GM12873 (cell line): ENCODE results near the gene MYCN.

Experiments
- CTCF ChIP-seq: IDR thresholded peaks from 2 replicates; pipeline ENCODE4 v1.5.1; 2012; ENCODE audit warnings: low read depth, mild to moderate bottlenecking, moderate library complexity, low read length, control low read depth; ENCODE audit not compliant: insufficient read depth; ENCODE audit errors: missing control alignments

Gene MYCN

GRCh38 chr2:15936277-15937104 is 3.9 kb upstream of the MYCN start:
- no peak for TF ChIP-seq CTCF

DNA sequence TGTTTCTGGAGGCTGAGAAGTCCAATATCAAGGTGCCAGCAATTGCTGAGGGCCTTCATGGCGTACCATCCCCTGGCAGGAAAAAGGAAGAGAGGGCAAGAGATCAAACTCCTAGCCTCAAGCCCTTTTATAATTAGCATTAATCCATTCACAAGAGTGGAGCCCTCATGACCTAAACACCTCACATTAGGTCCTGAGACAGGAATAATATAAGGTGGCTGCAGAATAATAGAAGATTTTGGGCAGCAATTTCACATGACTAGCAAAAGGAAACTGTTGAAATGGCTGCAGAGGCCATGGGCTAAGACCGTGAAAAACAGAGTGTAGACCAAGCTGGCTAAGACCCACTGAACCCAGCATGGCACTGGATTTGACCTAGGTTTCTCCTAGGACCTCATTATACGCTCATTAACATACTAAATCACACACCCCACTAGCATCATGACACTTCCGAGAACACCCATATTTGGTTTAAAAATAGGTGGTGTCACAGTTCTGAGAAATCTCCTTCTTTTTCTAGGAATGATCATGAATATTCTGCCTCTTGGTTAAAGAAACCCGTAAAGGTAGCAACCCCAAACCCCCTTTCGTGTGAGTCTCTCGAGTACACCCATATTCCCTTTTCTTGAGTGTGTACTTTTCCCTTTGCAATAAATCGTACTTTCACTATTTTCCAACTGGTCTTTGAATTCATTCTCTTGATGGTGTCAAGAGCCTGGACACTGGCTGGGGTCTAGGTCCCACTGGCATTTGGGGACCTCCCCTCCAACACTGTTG is 3.1 kb upstream of the MYCN start:
- TF ChIP-seq CTCF: no peak

- TF ChIP-seq CTCF: no peak
Observed at GRCh38 chr2:15937882-15938802, 2.2 kb upstream of the MYCN start.

GRCh38 chr2:15938803-15939555 is 1.4 kb upstream of the MYCN start:
- TF ChIP-seq CTCF: no peak

DNA sequence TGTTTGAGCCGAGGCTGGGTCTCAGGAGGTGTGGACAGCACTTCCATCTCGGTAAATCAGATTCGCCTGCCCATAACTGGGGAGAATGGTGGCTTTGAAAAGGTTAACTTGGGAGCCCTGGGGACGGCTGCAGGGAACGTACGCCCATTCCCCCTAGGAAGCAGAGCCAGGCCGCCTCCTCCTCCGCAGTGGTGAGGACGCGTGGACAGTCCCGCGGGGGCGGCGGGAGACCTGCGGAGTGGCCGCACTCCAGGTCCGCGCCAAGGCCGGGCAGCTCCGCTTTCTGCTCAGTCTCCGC is 845 bp upstream of the MYCN start:
- TF ChIP-seq CTCF: peak; percentile 66

DNA sequence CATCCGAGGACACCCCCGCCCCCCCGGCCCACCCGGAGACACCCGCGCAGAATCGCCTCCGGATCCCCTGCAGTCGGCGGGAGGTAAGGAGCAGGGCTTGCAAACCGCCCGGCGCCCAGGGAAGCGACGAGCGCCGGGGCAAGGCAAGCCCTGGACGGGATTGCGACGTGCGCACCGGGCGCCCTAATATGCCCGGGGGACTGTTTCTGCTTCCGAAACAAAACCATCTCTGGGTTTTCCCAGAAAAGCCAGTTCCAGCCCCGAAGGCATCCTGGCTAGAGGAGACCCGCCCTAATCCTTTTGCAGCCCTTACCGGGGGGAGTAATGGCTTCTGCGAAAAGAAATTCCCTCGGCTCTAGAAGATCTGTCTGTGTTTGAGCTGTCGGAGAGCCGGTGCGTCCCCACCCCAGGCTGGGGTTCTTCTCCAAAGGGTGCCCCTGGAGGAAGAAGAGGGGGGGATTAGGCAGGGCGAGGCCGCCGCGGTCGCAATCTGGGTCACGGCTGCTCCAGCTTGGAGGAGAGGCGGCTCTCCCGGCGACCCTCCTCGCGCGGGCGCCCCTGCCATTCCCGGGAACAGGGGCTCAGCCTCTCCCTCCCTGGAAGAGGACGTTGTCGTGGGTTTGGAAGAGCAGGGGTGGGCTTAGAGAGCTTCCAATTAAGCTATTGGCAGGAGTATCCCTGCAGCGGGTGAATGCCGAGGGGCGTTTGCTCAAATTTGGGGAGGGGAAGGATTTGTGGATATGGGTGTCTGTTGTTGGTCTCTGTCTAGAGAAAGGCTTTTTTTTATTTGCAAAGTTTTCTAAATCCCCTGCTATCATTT is 521 bp downstream of the MYCN start:
- no peak for TF ChIP-seq CTCF
